ENCODE data around the gene CIRBP.

The CIRBP gene

DNA sequence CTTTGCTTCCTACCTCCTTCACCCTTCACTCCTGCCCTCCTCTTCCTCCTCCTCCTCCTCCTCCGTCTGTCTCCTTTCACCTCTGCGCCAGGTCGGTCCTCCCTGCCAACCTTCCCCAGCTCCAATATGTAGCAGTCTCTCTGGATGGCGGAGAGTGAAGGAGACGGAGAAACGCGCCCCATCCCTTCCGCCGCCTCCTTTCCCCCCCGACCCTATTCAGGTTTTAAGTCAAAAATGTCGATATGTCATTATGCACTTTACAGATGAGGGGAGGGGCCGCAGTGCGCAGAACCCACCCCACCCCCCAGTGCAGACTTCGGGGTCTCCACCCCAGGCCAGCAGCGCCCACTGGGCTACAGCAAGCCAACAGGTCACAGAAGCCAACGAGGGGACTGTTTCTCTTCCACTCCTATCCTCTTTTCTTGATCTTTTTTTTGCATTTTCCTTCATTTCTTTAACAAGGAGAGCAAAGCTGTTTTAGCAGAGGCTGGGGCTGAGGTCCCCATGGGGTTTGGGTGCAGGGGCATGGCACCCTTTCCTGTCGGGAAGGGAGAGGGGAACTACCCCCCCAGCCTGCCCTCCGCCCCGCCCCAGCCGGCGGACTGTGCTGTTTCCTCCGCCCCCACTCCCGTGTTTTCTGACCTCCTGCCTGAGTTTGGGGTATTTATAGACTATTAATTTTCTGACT, 11.5 kb upstream of the CIRBP start:
- DNase-seq: no peak

DNA sequence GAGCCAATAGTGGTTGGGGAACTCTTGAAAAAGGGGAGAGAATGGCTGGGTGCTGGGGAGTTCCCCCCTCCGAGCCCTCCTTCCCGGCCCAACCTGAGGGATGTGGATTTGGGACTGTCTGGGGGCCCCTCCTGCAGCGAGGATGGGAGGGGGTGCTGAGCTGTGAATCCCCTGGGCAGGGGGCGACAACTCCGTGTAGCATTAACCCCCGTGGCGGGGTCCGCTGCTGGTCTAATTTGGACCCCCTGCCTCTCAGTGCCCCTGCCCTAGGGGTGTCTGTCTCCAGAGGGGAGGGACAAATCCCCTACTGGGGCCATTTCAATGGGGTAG, 11.0 kb upstream of the CIRBP start:
- no peak for DNase-seq

DNA sequence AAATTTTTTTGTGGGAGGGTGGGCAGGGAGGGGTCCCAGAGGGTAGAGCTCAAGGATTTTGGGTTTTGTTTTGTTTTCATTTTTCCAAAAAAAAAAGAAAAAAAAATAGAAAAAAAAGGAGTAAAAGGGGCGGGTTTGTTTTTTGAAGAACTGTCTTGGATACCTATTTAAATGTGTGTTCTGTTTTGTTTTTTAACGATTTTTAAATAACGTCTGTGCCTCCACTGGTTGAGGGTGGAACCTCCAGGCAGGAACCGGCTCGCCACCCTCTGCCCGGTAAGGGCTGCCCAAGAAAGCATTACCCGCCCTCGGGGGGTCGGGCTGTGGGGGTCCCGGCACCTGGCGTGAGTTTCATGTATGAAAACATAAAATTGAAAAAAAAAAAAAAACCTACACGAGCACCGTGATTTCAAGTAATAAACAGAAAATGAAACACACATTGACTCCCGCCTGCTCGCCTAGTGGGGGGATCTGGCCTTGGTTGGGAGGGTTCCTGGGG, 10.4 kb upstream of the CIRBP start:
- DNase-seq: no peak

- DNase-seq: no peak
Measured at GRCh38 chr19:1259206-1259875, 9.8 kb upstream of the CIRBP start.

- DNase-seq: no peak
Measured at GRCh38 chr19:1259876-1260748, 9.0 kb upstream of the CIRBP start.

- DNase-seq: peak; percentile 98
Measured at GRCh38 chr19:1260749-1261537, 8.2 kb upstream of the CIRBP start.

GRCh38 chr19:1261538-1261797, 7.7 kb upstream of the CIRBP start:
- no peak for DNase-seq

GRCh38 chr19:1261798-1262622, 7.1 kb upstream of the CIRBP start:
- peak; percentile 82 for DNase-seq

DNA sequence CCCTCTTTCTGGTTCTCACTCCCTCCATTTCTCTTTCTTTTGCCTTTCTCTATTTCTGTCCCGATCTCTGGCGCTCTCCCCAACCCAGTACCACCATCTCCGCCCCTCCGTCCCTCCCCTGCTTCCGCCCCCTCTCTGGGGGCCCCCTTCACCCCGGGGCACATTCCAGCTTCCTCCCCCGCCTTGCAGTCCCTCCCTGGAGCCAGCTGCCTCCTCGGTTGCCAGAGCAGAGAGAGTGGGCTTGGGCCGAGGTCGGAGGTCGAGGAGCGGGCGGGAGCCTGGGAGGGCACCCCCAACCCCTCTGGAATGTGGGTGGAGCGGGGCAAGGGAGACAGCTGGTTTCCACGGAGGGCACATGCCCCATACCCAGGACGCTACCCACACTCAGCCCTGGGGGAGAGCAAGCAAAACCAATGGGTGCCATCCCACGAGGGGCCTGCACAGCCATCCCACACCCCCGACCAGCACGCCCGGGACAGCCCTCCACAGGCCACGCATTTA, 6.5 kb upstream of the CIRBP start:
- peak; percentile 64 for DNase-seq

DNA sequence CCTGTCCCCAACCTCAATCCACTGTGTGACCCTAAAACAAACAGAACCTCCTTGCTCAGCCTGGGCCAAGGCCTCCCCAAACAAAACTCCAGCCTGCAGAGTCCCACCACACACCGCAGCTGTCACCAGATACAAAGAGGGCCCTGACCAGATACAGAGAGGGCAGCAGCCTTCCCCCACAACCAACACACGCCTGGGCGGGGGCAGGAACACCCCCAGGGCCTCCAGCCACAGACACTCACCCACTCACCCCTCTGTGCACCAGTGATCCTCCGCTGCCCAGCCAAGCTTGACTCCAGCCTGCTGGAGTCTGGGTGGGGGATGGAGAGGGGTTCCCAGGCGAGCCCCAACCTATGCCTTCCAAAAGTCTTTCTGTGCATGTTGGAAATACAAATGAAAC, 5.9 kb upstream of the CIRBP start:
- DNase-seq: no peak

GRCh38 chr19:1264801-1265614, 4.1 kb upstream of the CIRBP start:
- DNase-seq: no peak

DNA sequence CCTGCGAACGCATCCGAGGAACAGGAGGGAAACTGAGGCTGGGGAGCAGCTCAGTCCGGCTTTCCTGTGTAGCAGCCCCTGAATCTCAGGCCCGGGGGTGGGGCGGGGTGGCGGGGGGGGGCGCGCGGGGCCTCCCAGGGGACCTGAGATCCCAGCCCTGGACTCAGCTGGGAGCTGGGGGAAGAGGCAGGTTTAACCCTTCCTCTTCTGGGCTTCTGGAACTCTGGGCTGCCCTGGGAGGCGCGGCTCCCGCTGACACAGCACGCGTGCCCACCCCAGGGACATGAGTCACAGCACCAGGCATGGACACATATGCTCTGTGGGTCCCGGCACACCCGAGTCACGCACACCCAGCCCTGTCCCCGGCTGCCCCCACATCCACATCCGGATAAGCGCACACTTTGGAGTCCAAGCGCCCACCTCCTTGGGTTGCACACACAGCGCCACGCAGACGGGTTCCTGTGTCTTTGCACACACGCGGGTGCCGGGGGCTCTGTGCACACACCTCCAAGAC, 3.5 kb upstream of the CIRBP start:
- peak; percentile 79 for DNase-seq

DNA sequence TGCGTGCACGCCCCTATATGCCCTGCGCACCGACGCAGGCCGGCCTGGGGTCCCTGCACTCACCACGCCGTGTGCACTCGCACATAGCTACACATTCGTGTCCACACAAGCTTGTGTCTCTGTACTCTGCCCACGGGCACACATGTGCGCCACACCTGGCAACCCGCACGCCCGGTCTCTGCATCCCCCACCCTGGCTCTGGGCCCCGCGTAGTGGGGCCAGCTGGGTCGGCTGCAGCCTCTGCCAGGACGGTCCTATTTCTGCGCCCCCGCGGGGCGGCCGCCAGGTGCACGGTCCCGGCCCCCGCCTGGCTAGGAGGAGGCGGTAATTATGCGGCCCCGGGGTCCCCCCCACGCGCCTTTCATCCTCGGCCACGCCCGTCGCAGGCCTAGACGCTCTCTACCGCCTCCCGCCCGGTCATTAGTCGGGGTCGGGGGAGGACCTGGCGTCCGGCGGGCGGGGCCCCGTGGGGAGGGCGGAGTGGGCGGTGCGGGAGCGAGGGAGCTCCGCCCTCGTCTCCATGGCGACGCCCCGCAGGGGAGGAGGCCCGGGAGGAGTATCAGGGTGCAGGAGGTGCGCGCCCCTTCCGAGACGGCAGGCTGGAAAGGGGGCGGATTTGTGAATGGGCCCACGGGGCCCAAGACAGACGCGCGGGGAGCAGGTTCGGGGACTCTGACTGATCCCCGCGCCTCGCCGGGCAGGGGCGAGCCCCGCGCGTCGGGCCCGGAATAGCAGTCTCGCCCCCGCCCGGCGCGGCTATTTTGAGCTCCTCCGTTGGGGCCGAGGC, 2.8 kb upstream of the CIRBP start:
- peak; percentile 87 for DNase-seq

DNA sequence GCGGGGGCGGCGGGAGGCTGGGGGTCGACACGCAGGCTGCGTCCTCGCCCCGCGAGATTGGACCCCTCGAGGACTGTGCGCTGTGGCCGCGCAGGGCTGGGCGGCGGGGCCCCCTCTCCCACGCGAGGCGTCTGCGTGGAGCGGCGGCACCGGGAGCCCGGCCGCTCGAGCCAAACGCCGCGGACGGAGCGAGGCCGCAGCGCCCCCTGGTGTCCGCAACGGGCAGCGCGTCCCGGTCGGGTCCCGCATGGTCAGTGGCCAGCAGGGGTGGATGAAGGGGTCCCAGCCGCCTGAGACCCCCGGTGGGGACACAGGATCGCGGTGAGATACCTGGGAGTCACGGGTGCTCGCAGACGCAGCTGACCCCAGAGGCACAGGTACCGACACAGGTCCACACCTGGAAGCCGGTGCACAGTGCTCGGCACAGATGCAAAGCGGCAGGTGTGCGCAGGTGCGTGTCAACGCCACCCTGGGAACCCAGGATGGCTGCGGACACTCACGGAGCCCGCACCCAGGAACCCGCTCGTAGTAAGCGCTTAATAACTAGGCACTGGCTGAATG, 2.1 kb upstream of the CIRBP start:
- DNase-seq: peak; percentile 83

DNA sequence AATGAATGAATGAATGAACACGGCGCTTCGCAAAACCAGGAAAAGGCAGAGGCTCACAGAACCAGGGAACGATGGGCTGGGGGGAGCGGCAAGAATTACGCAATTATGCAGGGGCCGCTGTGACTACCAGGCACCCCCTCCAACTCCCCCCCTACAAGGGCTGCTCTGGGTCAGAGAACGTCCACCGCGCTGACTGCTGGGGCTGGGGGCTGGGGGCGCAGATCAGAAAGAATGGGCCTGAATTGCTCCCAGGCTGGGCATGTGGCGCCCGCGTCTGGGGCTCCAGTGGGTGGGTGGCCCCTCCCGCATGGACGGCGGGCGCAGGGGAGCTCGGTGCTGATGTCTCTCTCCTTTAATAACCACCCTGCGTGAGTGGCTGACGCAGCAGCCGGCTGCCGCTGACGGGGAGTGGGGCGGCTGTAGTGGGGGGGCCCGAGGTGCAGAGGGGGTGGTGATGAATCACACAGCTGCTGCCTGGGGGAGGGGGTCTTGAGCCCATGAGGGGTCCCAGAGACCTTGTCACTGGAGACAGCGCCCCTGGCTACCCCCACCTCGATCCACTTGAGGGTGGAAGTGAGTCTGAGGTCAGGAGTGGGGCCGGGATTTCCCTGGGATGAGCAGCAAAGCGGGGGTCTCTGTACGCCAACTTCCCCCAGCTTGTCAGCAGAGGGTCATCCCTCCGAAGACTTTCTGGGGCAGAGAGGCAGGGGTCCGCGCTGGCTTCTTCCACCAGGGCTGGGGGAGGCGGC, 1.5 kb upstream of the CIRBP start:
- DNase-seq: no peak

DNA sequence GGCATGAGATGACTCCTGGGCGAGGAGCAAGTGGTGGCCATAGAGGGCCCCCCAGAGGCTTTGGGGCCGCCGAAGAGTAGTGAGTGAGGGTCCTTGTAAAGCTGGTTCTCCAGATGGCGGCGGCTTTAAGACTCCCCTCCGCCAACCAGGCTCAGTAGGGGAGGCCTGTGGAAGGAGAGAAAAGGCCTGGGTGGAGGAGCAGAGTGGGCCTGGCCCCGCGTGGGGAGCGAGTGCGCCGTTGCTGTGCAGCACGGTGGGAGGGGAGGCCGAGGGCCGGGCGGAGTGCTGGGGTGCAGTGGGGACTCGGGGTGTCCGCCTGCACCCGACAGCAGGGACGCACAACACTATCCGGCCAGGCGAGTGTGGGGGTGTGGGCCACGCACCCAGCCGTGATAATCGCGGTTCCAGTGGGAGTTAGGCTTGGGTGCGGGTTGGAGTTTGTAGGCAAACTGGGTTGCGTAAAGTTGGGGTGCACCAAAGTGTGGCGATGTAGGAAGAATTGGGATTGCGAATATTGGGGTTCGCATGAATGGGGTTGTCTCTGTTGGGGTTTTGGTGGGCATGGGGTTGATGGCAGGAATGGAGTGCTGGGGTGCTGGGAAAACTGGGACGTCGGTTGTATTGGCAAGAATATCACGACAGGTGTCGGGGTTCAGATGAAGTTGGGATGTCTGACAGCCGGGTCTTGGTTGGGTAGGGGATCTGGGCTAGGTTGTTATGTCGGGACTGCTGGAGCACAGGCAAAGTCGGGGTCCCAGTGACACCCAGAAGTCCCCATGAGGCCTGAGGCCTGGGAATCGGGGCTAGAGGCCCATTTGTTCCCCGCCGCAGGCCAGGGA, 687 bp upstream of the CIRBP start:
- DNase-seq: no peak

- DNase-seq: peak; percentile 94
Measured at GRCh38 chr19:1269478-1270212, 513 bp downstream of the CIRBP start.
